ENCODE measurements around the gene OSBPL1A.

Gene OSBPL1A

DNA sequence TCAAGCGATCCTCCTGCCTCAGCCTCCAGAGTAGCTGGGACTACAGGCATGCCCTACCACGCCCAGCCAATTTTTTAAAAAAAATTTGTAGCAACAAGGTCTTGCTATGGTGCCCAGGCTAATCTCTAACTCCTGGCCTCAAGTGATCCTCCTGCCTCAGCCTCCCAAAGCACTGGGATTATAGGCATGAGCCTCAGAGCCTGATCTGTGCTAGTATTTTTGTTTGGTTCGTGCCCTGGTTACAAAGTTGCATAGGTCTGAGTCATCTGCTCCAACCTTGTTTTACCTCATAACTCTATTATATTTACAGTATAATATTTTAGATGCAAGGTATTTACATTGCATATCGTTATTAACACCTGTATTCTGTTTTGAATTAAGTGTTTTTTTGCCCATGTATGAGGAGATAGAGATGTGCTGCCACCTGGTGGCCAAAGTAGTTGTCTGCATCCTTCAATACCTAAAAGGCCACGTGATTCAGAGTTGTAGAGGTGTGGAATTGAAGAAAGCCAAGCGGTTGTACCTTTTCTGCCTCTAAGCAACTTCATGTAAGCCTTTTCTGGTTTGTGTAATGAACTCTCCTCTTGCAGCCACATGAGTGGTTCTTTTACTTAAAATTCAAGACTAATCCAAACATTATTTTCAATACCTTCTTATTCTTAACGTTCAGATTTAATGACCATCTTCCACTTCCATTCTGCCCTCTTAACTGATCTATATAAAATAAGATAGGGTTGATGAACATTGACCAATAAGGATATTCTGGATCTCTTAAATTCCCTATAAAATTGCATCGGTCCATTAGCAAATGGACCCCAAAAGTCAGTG is 278.7 kb downstream of the OSBPL1A start:
- no peak for TF ChIP-seq POLR2AphosphoS5 (IDR thresholded peaks at IDR 0.05; ENCODE audit: low read depth)
- peak; percentile 89 for TF ChIP-seq CTCF (IDR thresholded peaks at IDR 0.05; ENCODE audit: insufficient read depth, low read length)
- peak; percentile 49 to 75 for DNase-seq (ENCODE audit: low read depth in 1 of 2, low spot score in 1 of 2)
- no peak overlapping the region for H3K27ac ChIP-seq (replicated peaks)

GRCh38 chr18:24115628-24116027 is 282.0 kb downstream of the OSBPL1A start:
- Histone ChIP-seq H3K27ac (replicated peaks) (peak overlapping the region; percentile 1; the same call in 1 of the 2 replicates), H3K27me3 (ENCODE audit: insufficient read depth, poor library complexity, severe bottlenecking) (no peaks in the 10 kb centered on the region), H3K4me3 (replicated peaks; ENCODE audit: insufficient read depth, low read length) (no peak overlapping the region)
- TF ChIP-seq REST (IDR thresholded peaks at IDR 0.05; ENCODE audit: insufficient replicate concordance, low read depth) (no peak), POLR2AphosphoS5 (IDR thresholded peaks at IDR 0.05; ENCODE audit: low read depth) (no peak), SPI1 (IDR thresholded peaks at IDR 0.05; ENCODE audit: borderline replicate concordance, low read depth) (peak; percentile 97), CTCF (IDR thresholded peaks at IDR 0.05; ENCODE audit: insufficient read depth, low read length) (no peak), GABPA (IDR thresholded peaks at IDR 0.05; ENCODE audit: low read depth) (0 out of 2 replicates have a peak, but pooled peaks have one; percentile 6)
- peak in 1 of 2 experiments; percentile 27 for DNase-seq (ENCODE audit: low read depth in 1 of 2, low spot score in 1 of 2)

More for the DNA sequence above, 278.7 kb downstream of the OSBPL1A start:
- Histone ChIP-seq H3K27me3 (ENCODE audit: insufficient read depth, poor library complexity, severe bottlenecking) (no peaks in the 10 kb centered on the region), H3K4me3 (replicated peaks; ENCODE audit: insufficient read depth, low read length) (no peak overlapping the region)

DNA sequence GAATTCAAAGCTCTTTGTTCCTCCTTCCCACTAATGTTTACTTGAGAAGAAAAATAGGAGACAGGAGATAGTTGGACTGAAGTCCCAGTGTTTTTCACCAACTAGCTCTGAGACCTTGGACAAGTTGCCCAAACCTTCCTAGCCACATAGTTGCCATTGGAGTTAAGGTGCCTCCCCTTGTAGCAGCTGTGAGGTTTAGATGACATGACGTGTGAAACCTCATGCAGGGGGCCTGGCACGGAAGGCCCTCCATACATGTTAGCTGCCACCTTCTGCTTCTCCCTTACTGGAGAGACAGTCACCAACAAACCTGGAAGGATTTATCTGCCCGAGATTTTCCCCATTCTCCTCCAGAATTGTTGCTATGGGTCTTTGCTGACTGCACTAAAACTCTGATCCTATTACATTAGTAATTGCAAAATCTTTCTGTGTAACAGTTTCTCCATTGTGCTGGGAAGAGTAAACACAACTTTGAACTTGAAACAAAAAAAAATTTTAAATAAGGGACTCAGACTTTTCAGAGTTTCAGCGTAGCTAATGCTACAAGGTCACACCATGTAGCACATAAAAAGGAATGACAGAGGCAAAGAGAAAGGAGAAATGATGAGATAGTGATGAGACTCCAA is 282.6 kb downstream of the OSBPL1A start:
- Histone ChIP-seq H3K27ac (replicated peaks) (peak overlapping the region; percentile 1; the same call in 1 of the 2 replicates), H3K4me3 (replicated peaks; ENCODE audit: insufficient read depth, low read length) (no peak overlapping the region), H3K27me3 (ENCODE audit: insufficient read depth, poor library complexity, severe bottlenecking) (no peaks in the 10 kb centered on the region)
- TF ChIP-seq POLR2AphosphoS5 (IDR thresholded peaks at IDR 0.05; ENCODE audit: low read depth), result no peak
- TF ChIP-seq GABPA (IDR thresholded peaks at IDR 0.05; ENCODE audit: low read depth), result no peak
- no peak for TF ChIP-seq REST (IDR thresholded peaks at IDR 0.05; ENCODE audit: insufficient replicate concordance, low read depth)
- no peak for TF ChIP-seq SPI1 (IDR thresholded peaks at IDR 0.05; ENCODE audit: borderline replicate concordance, low read depth)
- no peak for TF ChIP-seq CTCF (IDR thresholded peaks at IDR 0.05; ENCODE audit: insufficient read depth, low read length)
- no peak for DNase-seq (ENCODE audit: low read depth in 1 of 2, low spot score in 1 of 2)

Measured in HL-60 (cell line).